SU-DHL-6 (cell line): ENCODE measurements around the gene LCE6A.

Experiments used
- H2AFZ ChIP-seq: fragments of 200-600 bp; sonication (generic); 2 replicates; pipeline ENCODE4 v1.6.1; 2014; ENCODE audit warnings: low read depth, mild to moderate bottlenecking, moderate library complexity, mixed read lengths, antibody characterized with exemption, low read length; ENCODE audit not compliant: severe bottlenecking
- H3F3A ChIP-seq: fragments of 200-600 bp; shearing (Covaris generic); 2 replicates; pipeline ENCODE4 v1.6.0; 2016; ENCODE audit warnings: antibody characterized with exemption, mild to moderate bottlenecking; ENCODE audit not compliant: insufficient read depth
- H3K27ac ChIP-seq: fragments of 200-600 bp; sonication (generic); 2 replicates; pipeline ENCODE4 v1.5.1; 2016; ENCODE audit warnings: low read depth, mild to moderate bottlenecking, low read length, moderate library complexity, mixed read lengths
- H3K27me3 ChIP-seq: fragments of 200-600 bp; sonication (generic), shearing (Covaris generic); 2 replicates; pipeline ENCODE4 v1.6.0; 2014; ENCODE audit warnings: mild to moderate bottlenecking, low read length
- H3K36me3 ChIP-seq: fragments of 200-600 bp; sonication (generic); 2 replicates; pipeline ENCODE4 v1.6.1; 2014; ENCODE audit warnings: mild to moderate bottlenecking, low read length, mixed read lengths
- H3K4me2 ChIP-seq: fragments of 300-600, 200-600 bp; shearing (Covaris generic), sonication (generic); 2 replicates; pipeline ENCODE4 v1.6.0; 2014; ENCODE audit warnings: low read length, low read depth, mild to moderate bottlenecking; ENCODE audit not compliant: poor library complexity, severe bottlenecking
- H3K4me3 ChIP-seq: fragments of 200-600 bp; sonication (generic); 2 replicates; pipeline ENCODE4 v1.5.1; 2014; ENCODE audit warnings: antibody characterized with exemption, low read length, mild to moderate bottlenecking, mixed read lengths; ENCODE audit not compliant: insufficient read depth, poor library complexity, severe bottlenecking
- H3K79me2 ChIP-seq: fragments of 200-600 bp; sonication (generic); 2 replicates; pipeline ENCODE4 v1.6.1; 2014; ENCODE audit warnings: mild to moderate bottlenecking, low read length, moderate library complexity; ENCODE audit not compliant: insufficient read depth
- H3K9ac ChIP-seq: fragments of 200-600 bp; sonication (generic); 2 replicates; pipeline ENCODE4 v1.7.0; 2014; ENCODE audit warnings: mild to moderate bottlenecking, low read length
- H3K9me2 ChIP-seq: fragments of 200-600 bp; sonication (generic); replicated peaks from 2 replicates; pipeline ENCODE4 v1.6.1; 2014; ENCODE audit warnings: low read length; ENCODE audit not compliant: insufficient read depth
- H3K9me3 ChIP-seq: fragments of 200-600 bp; sonication (generic); 2 replicates; pipeline ENCODE4 v1.6.1; 2014; ENCODE audit warnings: low read length, mixed read lengths; ENCODE audit not compliant: insufficient read depth
- H4K20me1 ChIP-seq: fragments of 200-600 bp; sonication (generic); 2 replicates; pipeline ENCODE4 v1.6.1; 2014; ENCODE audit warnings: low read depth, mild to moderate bottlenecking, antibody characterized with exemption, low read length, moderate library complexity, mixed read lengths
- CTCF ChIP-seq: fragments of 200-600 bp; sonication (generic); IDR thresholded peaks from one replicate; pipeline ENCODE4 v1.5.1; 2017; ENCODE audit warnings: antibody characterized with exemption, mild to moderate bottlenecking, low read length, moderate library complexity; ENCODE audit not compliant: insufficient read depth, poor library complexity, severe bottlenecking
- EZH2phosphoT487 ChIP-seq: fragments of 200-600 bp; sonication (generic), shearing (Covaris generic); conservative IDR thresholded peaks from 2 replicates; pipeline ENCODE4 v1.6.1; 2018; ENCODE audit warnings: mild to moderate bottlenecking, antibody characterized with exemption, low read length, moderate library complexity, mixed read lengths

LCE6A gene

GRCh38 chr1:152827173-152827572 is 15.5 kb upstream of the LCE6A start, which contains the start of gene LCE1A:
Gene LCE1A (plus strand): TSS chr1:152827473. CDS start chr1:152827473, 0 bp downstream.
- H2AFZ ChIP-seq, result no peak within 1 kb of the TSS
- no peaks in the 10 kb centered on the region for H3K79me2 ChIP-seq
- H3K4me2 ChIP-seq, result no peak within 1 kb of the TSS
- TF ChIP-seq EZH2phosphoT487, result no peak
- H3K9ac ChIP-seq, result no peak within 1 kb of the TSS
- H4K20me1 ChIP-seq, result no peaks in the 10 kb centered on the region
- no peaks in the 10 kb centered on the region for H3F3A ChIP-seq
- H3K27ac ChIP-seq, result no peak within 1 kb of the TSS
- H3K36me3 ChIP-seq, result no peaks in the 10 kb centered on the region
- no peaks in the 10 kb centered on the region for H3K27me3 ChIP-seq
- no peaks in the 10 kb centered on the region for H3K9me2 ChIP-seq
- H3K9me3 ChIP-seq, result no peaks in the 10 kb centered on the region
- no peak within 1 kb of the TSS for H3K4me3 ChIP-seq

GRCh38 chr1:152836870-152837269 is 5.8 kb upstream of the LCE6A start:
- no peaks in the 10 kb centered on the region for H3F3A ChIP-seq

GRCh38 chr1:152855661-152856060 is 13.0 kb downstream of the LCE6A start:
- Histone ChIP-seq H2AFZ (no peak overlapping the region), H4K20me1 (no peaks in the 10 kb centered on the region), H3K9me2 (no peaks in the 10 kb centered on the region), H3F3A (no peaks in the 10 kb centered on the region), H3K9me3 (no peaks in the 10 kb centered on the region), H3K27me3 (no peaks in the 10 kb centered on the region; the same call in 1 of the 2 replicates), H3K4me2 (no peak overlapping the region), H3K9ac (no peak overlapping the region), H3K4me3 (no peak overlapping the region), H3K27ac (no peak overlapping the region), H3K79me2 (no peaks in the 10 kb centered on the region), H3K36me3 (no peaks in the 10 kb centered on the region)
- TF ChIP-seq CTCF (no peak), EZH2phosphoT487 (no peak)

More at GRCh38 chr1:152836870-152837269, 5.8 kb upstream of the LCE6A start:
- Histone ChIP-seq H3K79me2 (no peaks in the 10 kb centered on the region), H2AFZ (no peak overlapping the region), H4K20me1 (no peaks in the 10 kb centered on the region), H3K27ac (no peak overlapping the region), H3K9me3 (no peaks in the 10 kb centered on the region), H3K9me2 (no peaks in the 10 kb centered on the region), H3K27me3 (no peaks in the 10 kb centered on the region), H3K4me2 (no peak overlapping the region), H3K36me3 (no peaks in the 10 kb centered on the region), H3K9ac (no peak overlapping the region), H3K4me3 (no peak overlapping the region)
- no peak for TF ChIP-seq EZH2phosphoT487
- TF ChIP-seq CTCF, result no peak

GRCh38 chr1:152858062-152858461 is 15.4 kb downstream of the LCE6A start:
- no peak overlapping the region for H3K9ac ChIP-seq
- TF ChIP-seq CTCF (no peak), EZH2phosphoT487 (no peak)
- no peaks in the 10 kb centered on the region for H4K20me1 ChIP-seq
- H2AFZ ChIP-seq, result no peak overlapping the region
- no peaks in the 10 kb centered on the region for H3K9me2 ChIP-seq
- H3K4me2 ChIP-seq, result no peak overlapping the region
- H3K79me2 ChIP-seq, result no peaks in the 10 kb centered on the region
- H3K27me3 ChIP-seq, result no peaks in the 10 kb centered on the region
- H3K9me3 ChIP-seq, result no peaks in the 10 kb centered on the region
- H3K4me3 ChIP-seq, result no peak overlapping the region
- no peaks in the 10 kb centered on the region for H3K36me3 ChIP-seq
- H3K27ac ChIP-seq, result no peak overlapping the region
- no peaks in the 10 kb centered on the region for H3F3A ChIP-seq
